H54 (cell line): Measurements from ENCODE around the gene ACVRL1.

Experiments
- DNase-seq: peaks from one replicate; pipeline ENCODE4 v3.0.0; 2011; ENCODE audit warnings: low spot score, mixed read lengths; ENCODE audit not compliant: insufficient read length
- FAIRE-seq: peaks from 3 replicates; lab custom pipeline; 2011; peaks lifted over from hg19 to GRCh38; lab: Jason Lieb, UNC
- POLR2A ChIP-seq: IDR thresholded peaks from 2 replicates; pipeline ENCODE4 v1.6.1; 2011; ENCODE audit warnings: low read depth, mild to moderate bottlenecking, low read length

ACVRL1 gene

GRCh38 chr12:51898506-51898905, 8.8 kb upstream of the ACVRL1 start:
- FAIRE-seq (no peak), DNase-seq (no peak)
- TF ChIP-seq POLR2A, result no peak

DNA sequence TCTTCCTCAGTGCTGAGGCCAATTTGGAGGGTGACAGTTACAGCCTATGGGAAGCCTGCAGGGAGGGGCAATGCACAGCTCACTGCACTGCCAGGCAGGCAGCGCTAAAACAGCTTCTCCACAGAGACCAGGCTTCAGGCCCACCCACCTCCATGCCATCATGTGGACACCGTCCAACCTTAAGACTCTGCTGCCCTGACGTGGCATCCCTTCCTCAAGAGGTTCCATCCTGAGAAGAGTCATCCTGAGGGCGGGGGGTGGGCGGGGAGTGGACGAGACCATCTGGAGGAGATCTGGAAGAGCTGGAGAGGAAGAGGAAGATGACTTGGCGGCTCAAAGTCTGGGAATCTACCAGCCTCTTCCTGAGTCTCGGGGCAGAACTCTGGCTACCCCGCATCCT, 8.4 kb upstream of the ACVRL1 start:
- DNase-seq (peak; percentile 40), FAIRE-seq (no peak)
- no peak for TF ChIP-seq POLR2A

- TF ChIP-seq POLR2A, result no peak
- FAIRE-seq (no peak), DNase-seq (no peak)
These were observed 6.9 kb upstream of the ACVRL1 start for GRCh38 chr12:51900323-51900889.

- no peak for FAIRE-seq
- no peak for TF ChIP-seq POLR2A
- no peak for DNase-seq
These were observed 6.0 kb upstream of the ACVRL1 start for GRCh38 chr12:51901121-51901817.

- no peak for TF ChIP-seq POLR2A
- FAIRE-seq (no peak), DNase-seq (no peak)
These were observed 5.4 kb upstream of the ACVRL1 start for GRCh38 chr12:51901881-51902280.

DNA sequence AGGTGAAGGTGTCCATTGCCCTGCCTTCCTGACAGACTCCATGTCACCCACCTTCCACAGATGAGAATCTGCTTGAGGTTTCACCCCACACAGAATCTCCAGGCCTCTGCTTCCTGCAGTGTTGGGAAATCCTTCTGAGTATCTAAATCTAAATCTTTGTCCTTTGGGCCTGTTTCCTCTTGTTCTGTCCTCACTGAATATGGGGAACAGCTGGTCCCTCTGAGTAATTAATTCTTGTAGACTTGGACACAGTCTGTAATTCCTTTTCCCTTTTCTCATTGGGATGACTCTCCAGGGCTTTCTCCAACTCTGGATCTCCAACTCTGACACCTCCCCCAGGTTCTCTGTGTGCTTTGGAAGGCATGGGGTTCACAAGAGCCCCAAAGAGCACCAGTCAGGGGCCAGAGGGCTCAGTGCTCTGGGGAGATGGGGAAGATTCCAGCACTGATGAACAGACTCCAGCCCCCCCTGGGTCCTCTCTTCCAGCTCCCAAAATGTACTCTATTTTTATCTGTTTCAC, 2.3 kb upstream of the ACVRL1 start:
- no peak for DNase-seq

GRCh38 chr12:51905471-51906429, 1.6 kb upstream of the ACVRL1 start:
- no peak for DNase-seq

More for the DNA sequence above, 2.3 kb upstream of the ACVRL1 start:
- no peak for TF ChIP-seq POLR2A
- no peak for FAIRE-seq

GRCh38 chr12:51906430-51907082, 748 bp upstream of the ACVRL1 start:
- no peak for TF ChIP-seq POLR2A
- FAIRE-seq, result no peak

More at GRCh38 chr12:51905471-51906429, 1.6 kb upstream of the ACVRL1 start:
- no peak for FAIRE-seq
- TF ChIP-seq POLR2A, result no peak

DNA sequence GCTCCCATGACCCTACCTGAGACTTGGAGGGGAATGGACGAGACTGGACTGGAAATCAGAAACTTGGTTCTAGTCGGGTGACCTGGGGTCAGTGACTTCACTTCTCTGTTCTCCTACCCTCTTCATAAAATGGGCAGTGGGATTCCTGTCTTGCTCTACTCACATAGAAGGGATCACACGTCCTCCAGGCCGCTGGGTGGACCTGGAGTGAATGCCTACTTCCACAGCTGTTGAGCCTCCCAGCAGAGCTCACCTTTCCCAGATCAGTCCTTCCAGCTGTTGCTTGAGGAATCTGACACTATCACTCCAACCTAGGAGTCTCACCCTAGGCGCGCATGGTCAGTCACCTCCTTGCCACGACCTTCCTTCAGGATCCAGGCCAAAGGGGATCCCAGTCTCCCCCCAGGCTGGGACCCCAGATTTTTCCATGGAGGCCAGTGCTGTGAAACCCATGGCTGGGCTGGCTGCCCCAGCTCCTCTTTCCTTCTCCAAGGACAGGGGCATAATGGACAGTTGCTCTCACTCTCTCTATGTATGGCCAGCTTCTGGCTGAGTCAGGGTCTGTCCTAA, 637 bp downstream of the ACVRL1 start:
- FAIRE-seq, result no peak
- TF ChIP-seq POLR2A, result no peak
- no peak for DNase-seq

More at GRCh38 chr12:51906430-51907082, 748 bp upstream of the ACVRL1 start:
- no peak for DNase-seq

GRCh38 chr12:51908876-51909592, 1.7 kb downstream of the ACVRL1 start:
- no peak for TF ChIP-seq POLR2A
- FAIRE-seq, result no peak
- DNase-seq, result no peak

GRCh38 chr12:51910168-51910567, 2.9 kb downstream of the ACVRL1 start:
- FAIRE-seq, result no peak
- no peak for TF ChIP-seq POLR2A
- DNase-seq, result no peak

DNA sequence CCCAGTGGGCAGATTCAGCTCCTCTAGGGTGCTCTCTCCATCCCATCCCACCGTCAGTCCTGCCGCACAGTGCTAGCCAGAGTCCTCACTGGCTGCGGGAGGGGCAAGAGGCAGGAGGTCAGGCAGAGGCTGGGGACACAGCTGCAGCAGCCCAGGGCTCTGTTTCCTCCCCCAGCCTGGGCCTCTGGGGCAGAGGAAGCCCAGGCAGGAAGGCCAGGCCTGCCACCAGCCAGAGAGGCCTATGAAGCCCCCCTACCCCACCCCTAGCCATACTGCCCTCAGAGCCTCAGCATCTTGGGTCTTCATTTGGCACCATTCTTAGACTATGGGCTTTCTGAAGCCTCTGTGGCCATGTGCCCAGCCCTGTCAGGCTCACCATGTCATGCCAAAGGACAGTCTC, 3.4 kb downstream of the ACVRL1 start:
- no peak for TF ChIP-seq POLR2A
- DNase-seq, result no peak
- FAIRE-seq, result no peak
